ENCODE measurements around the gene GALNT7.

- TF ChIP-seq REXO4 (CRISPR knock-in tag; IDR thresholded peaks at IDR 0.05; ENCODE audit: borderline replicate concordance) (no peak), ZFX (CRISPR knock-in tag; IDR thresholded peaks at IDR 0.05; ENCODE audit: low read depth) (no peak), KDM5B (CRISPR knock-in tag; IDR thresholded peaks at IDR 0.05; ENCODE audit: borderline replicate concordance) (no peak), FOXK2 (IDR thresholded peaks at IDR 0.05) (no peak), RAD21 (CRISPR knock-in tag; IDR thresholded peaks at IDR 0.05) (no peak), AFF4 (CRISPR knock-in tag; IDR thresholded peaks at IDR 0.05) (no peak), REST (IDR thresholded peaks at IDR 0.05; ENCODE audit: borderline replicate concordance in 1 of 2, low read depth in 1 of 2, low read length in 2 of 2) (no peak), CTCF (CRISPR knock-in tag; IDR thresholded peaks at IDR 0.05) (no peak), TBL1XR1 (IDR thresholded peaks at IDR 0.05; ENCODE audit: borderline replicate concordance, low read length, partially characterized antibody) (no peak), ZNF33B (CRISPR knock-in tag; IDR thresholded peaks at IDR 0.05) (no peak)
Observed at GRCh38 chr4:173282626-173283025, 114.0 kb downstream of the GALNT7 start.

Measured in HepG2 (cell line).